Activated T-cell treated with anti-CD3 and anti-CD28 coated beads for 4 hours (primary cell): Measurements from ENCODE around the gene ELP2.
"Not testable (repeated sequence)": the region's sequence is repeated elsewhere in the genome, so short reads cannot be mapped to it uniquely, and the experiment has no call there.

Experiments
- DNase-seq: peaks from one replicate; pipeline ENCODE4 v3.0.0-alpha.2; 2020

ELP2 gene

DNA sequence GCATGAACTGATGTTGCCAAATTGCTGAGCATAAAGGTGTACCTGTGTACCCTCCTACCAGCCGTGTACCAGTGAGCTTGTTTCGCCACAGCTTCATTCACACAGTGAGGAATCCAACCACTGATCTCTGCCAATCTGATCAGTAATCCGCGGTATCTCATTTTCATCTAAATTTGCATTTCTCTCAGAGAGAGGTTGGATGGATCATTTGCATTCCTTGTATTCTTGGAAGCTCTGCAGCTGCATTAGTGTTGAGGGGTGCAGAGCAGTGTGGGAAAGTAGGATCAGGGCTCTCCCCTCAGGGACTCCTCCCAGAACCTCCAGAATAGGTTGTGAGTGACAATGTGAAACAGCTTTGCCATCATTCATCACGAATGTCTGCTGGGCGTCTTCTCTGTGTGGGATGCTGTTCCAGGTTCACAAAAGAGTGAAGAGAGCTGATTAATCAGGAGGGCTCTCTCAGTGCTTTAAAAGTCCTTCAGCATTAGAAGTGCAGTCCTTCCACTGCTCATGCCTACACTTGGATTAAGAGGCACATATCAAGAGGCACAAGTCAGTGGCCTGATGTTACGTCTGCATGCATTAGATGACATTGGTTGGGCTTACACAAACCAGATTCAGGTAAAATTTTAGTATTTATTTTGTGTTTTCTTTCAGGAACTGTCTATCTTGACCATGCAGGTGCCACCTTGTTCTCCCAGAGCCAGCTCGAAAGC lies 65.1 kb downstream of the ELP2 start:
- no peak for DNase-seq

DNA sequence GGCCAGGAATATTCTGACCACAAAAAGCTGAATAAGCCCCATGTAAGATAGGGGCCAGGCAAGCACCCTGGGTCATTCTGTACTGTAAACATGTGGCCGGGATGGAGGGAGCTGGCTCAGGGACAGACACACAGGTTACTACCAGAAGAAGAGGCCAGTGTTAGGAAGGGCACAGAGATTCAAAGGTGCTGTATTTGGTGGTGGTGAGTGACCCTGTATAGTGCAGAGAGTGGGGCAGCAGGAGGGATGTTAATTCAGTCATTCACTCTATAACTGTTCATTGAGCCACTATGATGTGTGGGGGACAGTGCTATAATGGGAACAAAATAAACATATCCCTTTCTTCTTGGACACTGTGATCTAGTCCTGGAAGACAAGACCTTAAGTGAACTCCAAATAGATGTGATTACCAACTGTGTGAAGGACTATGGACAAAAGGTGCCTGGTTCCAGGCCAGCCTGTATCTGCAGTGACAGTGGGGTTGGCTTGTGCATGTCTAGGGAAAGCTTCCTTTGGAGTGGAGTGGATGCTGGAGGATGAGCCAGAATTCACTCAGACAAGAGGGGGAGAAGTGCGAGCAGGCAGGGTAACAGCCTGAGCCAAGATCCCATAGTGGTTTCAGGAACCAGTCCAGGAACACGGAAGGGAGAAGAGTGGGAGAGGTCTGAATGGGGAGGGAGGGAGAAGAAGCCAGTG lies 65.9 kb downstream of the ELP2 start:
- no peak for DNase-seq

DNA sequence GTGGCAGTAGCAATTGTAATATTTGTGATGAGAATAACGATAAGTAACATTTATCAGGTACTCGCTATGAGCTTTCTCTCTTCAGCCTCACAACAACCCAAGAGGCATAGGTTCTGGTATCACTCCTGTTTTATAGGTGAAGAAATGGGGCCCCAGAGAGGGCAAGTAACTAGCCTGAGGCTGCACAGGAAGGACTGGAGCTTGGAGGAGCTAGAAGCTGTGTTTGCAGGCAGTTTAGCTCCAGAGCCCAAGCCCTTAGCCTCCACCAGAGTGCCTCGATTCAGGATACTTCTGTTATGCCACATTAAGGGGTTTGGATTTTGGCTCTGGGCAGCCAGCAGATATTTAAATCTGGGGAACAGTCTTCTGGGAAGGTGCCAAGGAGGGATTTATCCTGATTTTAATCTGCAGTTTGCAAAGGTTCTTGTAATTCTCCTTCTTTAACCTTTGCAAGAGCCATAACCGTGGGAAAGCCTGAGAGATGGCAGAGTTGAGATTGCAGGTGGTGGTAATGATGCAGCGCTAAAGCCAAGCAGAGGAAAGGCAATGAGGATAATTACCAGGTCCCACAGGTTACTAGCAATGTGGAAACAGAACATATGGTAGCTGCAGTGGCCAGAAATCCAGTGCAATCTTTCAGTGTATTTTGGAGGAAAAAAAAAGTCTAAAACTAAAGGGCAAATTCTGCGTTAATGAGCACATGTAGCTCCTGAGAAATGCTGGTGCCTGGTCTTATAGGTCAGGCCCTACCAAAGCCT lies 66.7 kb downstream of the ELP2 start:
- DNase-seq, result no peak

DNA sequence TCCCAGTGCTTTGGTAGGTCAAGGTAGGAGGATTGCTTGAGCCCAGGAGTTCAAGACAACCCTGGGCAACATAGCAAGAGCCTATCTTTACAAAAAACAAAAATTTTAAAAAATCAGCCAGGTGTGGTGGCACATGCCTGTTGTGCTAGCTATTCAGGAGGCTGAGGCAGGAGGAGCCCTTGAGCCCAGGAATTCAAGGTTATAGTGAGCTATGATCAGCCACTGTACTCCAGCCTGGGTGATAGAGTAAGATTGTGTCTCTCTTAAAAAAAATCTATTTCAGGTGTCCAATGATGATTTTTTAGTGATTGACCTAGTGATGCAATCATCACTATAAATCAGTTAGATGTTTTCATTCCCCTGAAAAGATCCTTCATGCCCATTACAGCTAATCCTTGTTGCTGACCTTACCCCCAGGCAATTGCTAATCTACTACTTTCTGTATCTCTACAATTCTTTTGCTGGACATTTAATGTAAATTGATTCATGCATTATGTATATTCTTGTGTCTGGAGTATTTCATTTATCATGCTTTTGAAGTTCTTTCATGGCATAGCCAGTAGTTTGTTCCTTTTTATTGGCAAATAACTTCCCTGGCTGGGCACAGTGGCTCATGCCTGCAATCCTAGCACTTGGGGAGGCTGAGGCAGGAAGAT lies 67.9 kb downstream of the ELP2 start:
- DNase-seq, result no peak

DNA sequence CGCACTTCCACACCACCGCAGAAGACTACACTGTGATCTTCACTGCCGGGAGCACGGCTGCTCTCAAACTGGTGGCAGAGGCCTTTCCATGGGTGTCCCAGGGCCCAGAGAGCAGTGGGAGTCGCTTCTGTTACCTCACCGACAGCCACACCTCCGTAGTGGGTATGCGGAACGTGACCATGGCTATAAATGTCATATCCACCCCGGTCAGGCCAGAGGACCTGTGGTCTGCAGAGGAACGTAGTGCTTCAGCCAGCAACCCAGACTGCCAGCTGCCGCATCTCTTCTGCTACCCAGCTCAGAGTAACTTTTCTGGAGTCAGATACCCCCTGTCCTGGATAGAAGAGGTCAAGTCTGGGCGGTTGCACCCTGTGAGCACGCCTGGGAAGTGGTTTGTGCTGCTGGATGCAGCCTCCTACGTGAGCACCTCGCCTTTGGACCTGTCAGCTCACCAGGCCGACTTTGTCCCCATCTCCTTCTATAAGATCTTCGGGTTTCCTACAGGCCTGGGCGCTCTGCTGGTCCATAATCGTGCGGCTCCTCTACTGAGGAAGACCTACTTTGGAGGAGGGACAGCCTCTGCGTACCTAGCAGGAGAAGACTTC lies 70.1 kb downstream of the ELP2 start:
- no peak for DNase-seq

DNA sequence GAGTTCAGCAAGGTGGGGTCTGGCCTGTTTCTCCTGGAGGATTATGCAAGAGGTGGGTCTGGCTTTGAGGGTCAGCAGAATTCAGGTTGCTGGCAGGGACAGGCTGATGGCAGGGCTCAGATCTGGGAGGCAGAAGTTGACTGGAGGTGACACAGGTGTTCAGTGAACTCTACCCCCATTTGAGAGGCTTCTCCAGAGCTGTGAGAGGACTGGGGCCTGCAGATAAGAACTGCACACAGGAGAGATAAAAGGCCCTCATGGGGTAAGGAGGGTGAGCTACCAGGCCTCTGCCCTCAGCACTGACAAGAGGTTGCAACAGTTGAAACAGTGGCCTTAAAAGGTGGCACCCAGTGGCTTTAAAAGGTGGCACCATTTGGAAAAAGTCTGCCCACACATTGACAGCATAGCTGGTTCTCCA lies 70.7 kb downstream of the ELP2 start:
- no peak for DNase-seq

DNA sequence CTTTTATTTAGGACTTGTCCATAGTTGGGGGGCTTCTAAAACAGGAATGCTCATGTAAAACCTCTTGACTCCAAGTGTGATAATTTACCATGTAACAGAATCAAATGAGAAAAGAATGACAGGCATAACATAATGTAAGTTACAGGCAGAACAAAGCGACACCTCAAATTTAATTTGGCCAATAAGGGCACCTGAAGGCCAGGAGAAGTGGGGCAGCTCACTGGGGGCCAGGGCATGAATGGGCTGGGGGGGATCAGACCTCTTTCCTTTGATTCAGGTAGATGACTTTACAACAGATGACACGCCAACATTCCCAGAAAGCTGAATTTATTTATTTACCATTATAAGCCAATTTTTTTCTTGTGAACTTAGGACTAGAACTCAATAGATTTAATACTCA lies 72.1 kb downstream of the ELP2 start:
- no peak for DNase-seq

DNA sequence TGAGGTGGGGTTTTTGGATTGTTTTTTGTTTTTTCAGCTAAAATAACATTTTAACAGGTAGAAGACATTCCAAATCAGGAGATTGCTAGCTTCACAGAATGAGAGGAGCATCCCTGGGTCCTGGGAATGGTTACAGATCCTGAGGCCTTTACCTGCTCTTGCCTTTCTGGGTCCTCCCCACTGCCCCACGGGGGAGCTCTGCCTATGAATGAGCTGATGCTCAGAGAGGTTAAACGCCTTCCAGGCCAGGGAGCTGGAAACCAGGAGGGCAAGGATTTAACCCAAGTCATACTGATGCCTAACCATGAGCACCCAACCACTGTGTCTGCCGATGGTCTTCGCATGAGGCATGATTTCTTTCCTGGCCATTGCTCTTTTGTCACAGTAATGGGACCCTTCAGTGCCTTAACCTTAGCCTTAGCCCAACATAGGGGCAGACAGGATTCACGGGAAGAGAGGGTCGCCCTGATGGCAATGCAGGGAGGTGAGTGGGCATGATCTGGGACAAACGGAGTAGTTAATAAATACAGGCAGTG lies 73.7 kb downstream of the ELP2 start:
- no peak for DNase-seq

DNA sequence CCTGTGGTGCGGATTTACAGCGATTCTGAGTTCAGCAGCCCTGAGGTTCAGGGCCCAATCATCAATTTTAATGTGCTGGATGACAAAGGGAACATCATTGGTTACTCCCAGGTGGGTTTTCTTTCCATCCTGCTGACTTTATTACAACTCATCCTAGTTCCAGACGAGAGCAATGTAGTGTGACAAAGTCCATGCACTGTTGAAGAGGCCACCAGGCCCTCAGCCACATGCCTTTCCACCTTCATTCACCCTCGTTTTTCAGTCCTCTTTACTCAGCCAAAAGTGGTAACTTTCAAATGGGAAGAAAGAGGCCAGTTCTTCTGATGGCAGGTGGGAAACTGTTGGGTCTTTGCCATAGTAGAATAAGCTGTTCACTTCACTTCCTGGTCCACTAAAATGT lies 75.5 kb downstream of the ELP2 start:
- DNase-seq, result no peak

DNA sequence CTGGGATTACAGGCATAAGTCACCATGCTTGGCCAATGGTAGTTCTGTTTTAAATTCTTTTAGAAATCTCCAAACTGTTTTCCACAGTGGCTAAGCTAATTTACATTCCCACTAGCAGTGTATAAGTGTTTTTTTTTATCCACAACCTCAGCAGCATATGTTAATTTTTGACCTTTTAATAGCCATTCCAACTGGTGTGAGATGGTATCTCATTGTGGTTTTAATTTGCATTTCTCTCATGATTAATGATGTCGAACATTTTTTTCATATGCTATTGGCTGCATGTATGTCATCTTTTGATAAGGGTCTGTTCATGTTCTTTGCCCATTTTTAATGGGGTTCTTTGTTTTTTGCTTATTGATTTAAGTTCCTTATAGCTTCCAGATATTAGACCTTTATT lies 77.6 kb downstream of the ELP2 start:
- DNase-seq, result no peak

DNA sequence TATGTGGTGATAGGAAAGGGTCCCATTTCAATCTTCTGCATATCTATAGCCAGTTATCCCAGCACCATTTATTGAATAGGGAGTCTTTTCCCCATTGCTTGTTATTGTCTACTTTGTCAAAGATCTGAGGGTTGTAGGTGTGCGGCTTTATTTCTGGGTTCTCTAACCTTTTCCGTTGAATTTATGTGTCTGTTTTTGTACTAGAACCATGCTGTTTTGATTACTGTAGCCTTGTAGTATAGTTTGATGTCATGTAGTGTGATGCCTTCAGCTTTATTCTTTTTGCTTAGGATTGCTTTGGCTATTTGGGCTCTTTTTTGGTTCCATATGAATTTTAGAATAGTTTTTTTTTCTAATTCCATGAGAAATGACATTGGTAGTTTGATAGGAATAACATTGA lies 78.3 kb downstream of the ELP2 start:
- DNase-seq, result not testable (repeated sequence)

DNA sequence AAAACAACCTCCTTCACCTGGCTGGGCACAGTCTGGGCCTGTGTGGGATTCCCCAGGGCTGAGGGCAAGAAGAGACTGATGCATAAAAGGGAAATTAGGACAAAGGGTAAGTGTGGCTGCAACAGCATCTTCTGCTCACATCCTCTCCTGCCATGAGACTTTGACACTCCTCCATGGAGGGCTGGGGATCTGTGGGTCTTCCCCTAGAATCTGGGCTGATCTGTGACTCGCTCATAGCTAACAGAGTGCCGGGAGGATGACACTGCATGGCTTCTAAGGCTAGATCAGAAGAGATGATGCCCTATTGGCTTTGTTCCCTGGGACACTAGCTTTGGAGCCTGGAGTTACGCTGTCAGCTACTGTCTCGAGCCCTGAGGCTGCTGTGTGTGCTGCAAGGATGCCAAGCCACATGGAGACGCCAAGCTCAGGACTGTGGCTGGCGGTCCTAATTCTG lies 81.9 kb downstream of the ELP2 start:
- DNase-seq, result no peak

DNA sequence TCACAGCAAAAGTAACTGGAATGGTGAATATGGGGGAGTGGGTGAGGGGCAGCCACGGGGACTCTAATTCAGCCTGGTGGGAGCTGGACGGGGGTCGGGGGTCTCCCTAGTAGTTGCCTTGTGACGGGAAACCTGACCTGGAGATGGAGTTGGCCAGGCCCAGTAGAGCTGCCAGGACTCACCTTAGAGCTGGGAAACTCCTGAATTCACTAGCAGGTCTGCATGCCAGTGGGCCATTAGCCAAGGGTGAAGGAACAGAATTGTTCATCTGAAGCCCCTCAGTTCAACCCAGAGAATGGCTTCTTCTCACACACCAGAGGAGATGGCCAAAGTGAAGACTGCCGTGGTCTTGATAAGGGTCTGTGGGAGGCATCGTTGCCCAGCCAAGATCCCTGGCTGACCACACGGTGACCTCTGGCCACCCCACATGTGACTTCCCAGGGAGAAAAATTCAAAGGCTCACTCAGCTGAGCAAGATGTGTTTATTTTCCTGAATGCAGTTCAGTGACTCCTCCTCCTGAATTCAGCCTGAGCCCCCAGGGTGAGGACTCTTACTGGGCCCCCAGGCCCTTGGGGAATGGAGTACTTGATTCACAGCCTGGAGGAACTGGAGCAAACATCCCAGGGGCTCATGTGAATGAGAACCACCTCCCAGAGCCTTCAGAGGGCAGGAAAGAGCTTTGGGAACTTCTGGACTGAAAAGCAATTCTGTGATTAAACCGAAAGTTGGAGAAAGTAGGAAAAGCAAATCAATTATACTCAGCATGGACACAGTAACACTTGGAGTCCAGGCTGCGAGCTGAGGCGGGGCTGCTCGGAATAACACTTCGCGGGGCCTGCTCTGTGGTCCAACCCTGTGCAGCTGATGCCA lies 82.8 kb downstream of the ELP2 start:
- DNase-seq, result no peak

DNA sequence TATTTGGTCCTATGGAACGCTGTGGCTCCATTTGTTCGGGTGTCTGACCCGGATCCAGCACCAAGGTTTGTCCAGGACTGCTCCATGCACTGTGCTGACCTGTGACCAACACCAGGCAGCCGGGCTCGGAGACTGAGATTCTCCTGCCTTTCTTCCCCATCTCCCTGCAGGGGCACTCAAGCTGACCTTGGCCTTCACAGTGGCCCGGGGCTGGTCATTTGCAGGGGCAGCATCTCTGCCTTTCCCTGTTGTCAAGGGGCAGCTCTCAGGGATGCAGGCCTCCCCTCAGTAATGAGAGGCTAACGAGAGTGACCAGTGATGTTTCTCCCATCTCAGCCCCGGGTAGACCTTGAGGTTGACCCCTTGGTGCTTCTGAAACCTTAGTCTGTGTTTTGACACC lies 85.1 kb downstream of the ELP2 start:
- no peak for DNase-seq

DNA sequence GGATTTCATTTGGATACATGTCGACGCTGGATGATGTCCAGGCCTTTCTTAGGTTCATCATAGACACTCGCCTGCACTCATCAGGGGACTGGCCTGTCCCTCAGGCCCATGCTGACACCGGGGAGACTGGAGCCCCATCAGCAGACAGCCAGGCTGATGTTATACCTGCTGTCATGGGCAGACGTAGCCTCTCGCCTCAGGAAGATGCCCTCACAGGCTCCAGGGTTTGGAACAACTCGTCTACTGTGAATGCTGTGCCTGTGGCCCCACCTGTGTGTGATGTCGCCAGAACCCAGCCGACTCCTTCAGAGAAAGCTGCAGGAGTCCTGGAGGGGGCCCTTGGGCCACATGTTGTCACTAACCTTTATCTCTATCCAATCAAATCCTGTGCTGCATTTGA lies 85.9 kb downstream of the ELP2 start:
- no peak for DNase-seq

DNA sequence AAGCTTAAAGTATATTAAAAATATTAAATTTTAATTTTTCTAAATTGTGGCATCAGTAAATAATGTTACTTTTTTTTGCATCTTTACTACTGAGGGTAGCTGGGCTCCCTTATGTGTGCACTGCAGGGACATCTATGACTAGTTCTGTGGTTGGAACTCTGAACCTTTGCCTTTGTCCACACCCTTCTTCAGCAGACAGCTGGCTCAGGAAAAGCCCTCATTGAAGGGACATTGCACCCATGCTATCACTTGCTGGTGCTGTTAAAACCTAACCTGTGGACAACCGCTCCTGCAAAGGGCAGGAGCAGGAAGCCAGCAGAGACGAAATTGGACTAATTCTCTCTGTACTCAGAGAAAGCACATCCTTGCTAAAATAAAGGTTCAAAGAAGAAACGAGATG lies 87.6 kb downstream of the ELP2 start:
- DNase-seq, result no peak

DNA sequence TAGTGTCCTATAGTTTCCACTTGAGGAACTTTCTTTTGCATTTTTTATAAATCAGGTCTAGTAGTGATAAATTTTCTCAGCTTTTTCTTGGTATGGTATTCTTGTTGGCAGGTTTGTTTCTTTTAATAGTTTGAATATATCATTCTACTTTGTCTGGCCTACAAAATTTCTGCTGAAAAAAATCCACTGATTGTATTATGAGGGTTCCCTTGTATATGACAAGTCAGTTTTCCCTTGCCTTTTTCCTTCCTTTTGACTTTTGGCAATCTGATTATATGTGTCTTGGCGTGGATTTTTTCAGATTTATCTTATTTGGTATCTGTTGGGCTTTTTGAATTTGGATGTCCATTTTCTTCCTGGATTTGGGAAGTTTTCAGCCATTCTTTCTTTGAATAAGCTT lies 99.5 kb downstream of the ELP2 start:
- DNase-seq, result no peak
